ENCODE data around the gene TUBGCP6.
A peak's percentile ranks its signal among the peaks of the same experiment; 100 is the strongest.
"Not testable (repeated sequence)": the region's sequence is repeated elsewhere in the genome, so short reads cannot be mapped to it uniquely, and the experiment has no call there.

Gene TUBGCP6

GRCh38 chr22:50209893-50210292 is 34.9 kb downstream of the TUBGCP6 start:
- peak; percentile 66 for DNase-seq

GRCh38 chr22:50208939-50209892 is 35.6 kb downstream of the TUBGCP6 start:
- no peak for DNase-seq

- no peak for DNase-seq
These were observed 36.3 kb downstream of the TUBGCP6 start for GRCh38 chr22:50208430-50208938.

- no peak for DNase-seq
These were observed 37.3 kb downstream of the TUBGCP6 start for GRCh38 chr22:50207383-50208140.

GRCh38 chr22:50206599-50206998 is 38.2 kb downstream of the TUBGCP6 start:
- peak; percentile 54 for DNase-seq

- DNase-seq = no peak
These were observed 38.8 kb downstream of the TUBGCP6 start for GRCh38 chr22:50205781-50206569.

- DNase-seq = not testable (repeated sequence)
These were observed 39.8 kb downstream of the TUBGCP6 start for GRCh38 chr22:50204998-50205397.

GRCh38 chr22:50204571-50204970 is 40.3 kb downstream of the TUBGCP6 start:
- DNase-seq = no peak

GRCh38 chr22:50203288-50203687 is 41.5 kb downstream of the TUBGCP6 start:
- DNase-seq = no peak

GRCh38 chr22:50202130-50202666 is 42.6 kb downstream of the TUBGCP6 start:
- DNase-seq = no peak

GRCh38 chr22:50201191-50202129 is 43.4 kb downstream of the TUBGCP6 start:
- DNase-seq = no peak

GRCh38 chr22:50200461-50201190 is 44.2 kb downstream of the TUBGCP6 start, which contains the start of gene SELENOO:
Gene SELENOO, plus strand, starts transcription at chr22:50201011. Its CDS starts 26 bp downstream, at chr22:50201037.
- DNase-seq = peak; percentile 88

- DNase-seq = no peak
These were observed 44.9 kb downstream of the TUBGCP6 start for GRCh38 chr22:50199829-50200460.

GRCh38 chr22:50199251-50199721 is 45.5 kb downstream of the TUBGCP6 start:
- DNase-seq = no peak

- DNase-seq = no peak
These were observed 46.2 kb downstream of the TUBGCP6 start for GRCh38 chr22:50198624-50199017.

- DNase-seq = no peak
These were observed 46.8 kb downstream of the TUBGCP6 start for GRCh38 chr22:50197856-50198623.

- no peak for DNase-seq
These were observed 47.6 kb downstream of the TUBGCP6 start for GRCh38 chr22:50197000-50197800.

GRCh38 chr22:50196256-50196655 is 48.6 kb downstream of the TUBGCP6 start:
- no peak for DNase-seq
